ENCODE measurements around the gene ADARB1. TPM values are rescaled to one million over a fixed set of nuclear protein-coding genes. Genes with fewer than 3 reads are reported as not detected.

ADARB1 gene
- polyA plus RNA-seq, 3 donors from 2014 or later: 3.0 to 4.5 (median 3.4) TPM

DNA sequence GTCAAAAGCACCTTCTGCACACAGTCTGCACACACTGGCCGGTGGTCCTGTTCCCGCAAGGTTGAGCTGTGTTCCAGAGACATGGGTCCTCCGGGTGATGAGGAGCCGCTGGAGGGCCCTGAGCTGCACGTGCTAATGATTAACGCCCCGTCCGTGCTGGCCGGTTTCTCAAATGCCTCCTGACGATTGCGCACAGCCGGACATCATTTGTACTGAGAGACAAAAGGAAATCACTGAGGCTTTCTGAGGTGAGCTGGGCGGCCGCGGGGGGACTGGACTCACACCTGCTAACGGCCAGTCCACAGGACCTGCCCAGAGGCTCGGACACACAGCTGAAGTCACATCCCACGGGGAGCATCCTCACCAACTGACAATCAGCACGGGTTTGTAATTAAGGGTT is 184.1 kb downstream of the ADARB1 start:
- H3K27me3 Mint-ChIP-seq (ENCODE audit: low read depth in 3 of 3): peaks cover 9 to 11% (median 10%) of the 10 kb centered on the region in 3 donors
- peaks cover 0 to 4% (median 2%) of the 10 kb centered on the region in 3 donors for H3K36me3 Mint-ChIP-seq
- no peaks in the 10 kb centered on the region for H3K9me3 Mint-ChIP-seq
- DNase-seq: no peak
- H3K4me3 Mint-ChIP-seq: peak overlapping the region in 1 of 5 donors; percentile 9
- H3K27ac Mint-ChIP-seq: no peak overlapping the region
- H3K4me1 Mint-ChIP-seq: peaks cover 21 to 32% of the 10 kb centered on the region in 2 donors

DNA sequence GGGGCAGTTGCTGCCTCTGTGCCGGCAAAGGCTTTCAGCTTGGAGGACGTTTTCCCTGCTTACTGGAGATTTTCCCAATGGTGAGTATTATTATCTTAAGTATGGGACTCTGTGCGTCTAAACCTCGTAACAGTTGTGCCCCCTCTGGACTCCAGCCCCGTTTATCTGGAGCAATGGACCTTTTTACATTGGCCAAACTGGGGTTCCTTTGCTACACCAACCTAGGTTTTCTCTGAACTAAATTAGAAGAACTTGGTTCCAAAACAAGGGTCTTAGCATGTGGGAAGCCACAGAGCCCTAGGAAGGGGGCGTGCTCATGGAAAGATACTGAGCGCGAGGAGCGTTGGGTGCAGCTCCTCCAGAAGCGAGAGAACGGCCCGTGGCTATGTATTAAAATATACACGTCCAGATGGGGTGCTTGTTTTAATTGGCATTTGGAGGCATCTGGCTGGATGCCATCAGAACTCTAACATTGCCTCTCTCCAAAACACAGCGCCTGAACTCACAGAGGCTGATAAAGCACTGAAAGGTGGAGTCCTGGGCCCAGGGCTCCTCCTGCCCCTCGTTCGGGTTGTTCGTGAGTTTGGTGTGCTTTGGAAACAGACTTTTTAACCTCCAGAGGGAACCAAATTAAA is 184.9 kb downstream of the ADARB1 start:
- Mint-ChIP-seq H3K27ac (no peak overlapping the region), H3K4me1 (peaks cover 25 to 40% of the 10 kb centered on the region in 2 donors), H3K27me3 (ENCODE audit: low read depth in 3 of 3) (peaks cover 9 to 10% (median 9%) of the 10 kb centered on the region in 3 donors), H3K36me3 (peaks cover 0 to 10% (median 7%) of the 10 kb centered on the region in 3 donors), H3K4me3 (no peak overlapping the region), H3K9me3 (no peaks in the 10 kb centered on the region)
- DNase-seq: no peak

DNA sequence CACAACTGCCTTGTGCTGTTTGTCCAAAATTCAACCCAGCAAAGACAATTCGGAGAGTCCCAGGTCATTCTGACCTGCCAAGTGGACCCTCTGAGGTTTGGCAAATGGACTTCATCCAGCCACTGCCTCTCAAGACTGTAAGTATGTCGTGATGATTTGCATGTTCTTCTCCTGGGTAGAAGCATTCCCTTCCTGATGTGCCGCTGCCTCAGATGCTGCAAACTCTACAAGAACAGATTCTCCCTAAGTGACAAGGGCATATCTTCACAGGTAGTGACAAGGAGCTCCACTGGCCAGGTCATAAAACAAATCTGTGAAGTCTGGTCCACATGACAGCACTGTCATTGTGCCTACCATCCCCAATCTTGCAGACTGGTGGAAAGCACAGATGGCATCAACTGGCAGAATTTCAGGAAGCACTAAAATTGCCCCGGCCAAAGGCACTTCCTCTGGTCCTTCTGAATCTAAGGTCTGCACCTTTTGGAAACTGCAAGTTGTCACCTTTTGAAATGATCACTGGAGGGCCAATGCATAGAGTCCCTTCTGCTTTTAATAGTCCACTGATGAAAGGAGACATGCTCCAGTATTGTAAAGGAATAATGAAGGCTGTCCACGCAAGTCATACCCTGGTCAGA is 185.9 kb downstream of the ADARB1 start:
- H3K27ac Mint-ChIP-seq: no peak overlapping the region
- H3K4me3 Mint-ChIP-seq: no peak overlapping the region
- DNase-seq: no peak
- peaks cover 0 to 10% (median 7%) of the 10 kb centered on the region in 3 donors for H3K36me3 Mint-ChIP-seq
- peaks cover 28 to 36% of the 10 kb centered on the region in 2 donors for H3K4me1 Mint-ChIP-seq
- no peaks in the 10 kb centered on the region for H3K9me3 Mint-ChIP-seq
- peaks cover 2 to 9% (median 6%) of the 10 kb centered on the region in 3 donors for H3K27me3 Mint-ChIP-seq (ENCODE audit: low read depth in 3 of 3)

DNA sequence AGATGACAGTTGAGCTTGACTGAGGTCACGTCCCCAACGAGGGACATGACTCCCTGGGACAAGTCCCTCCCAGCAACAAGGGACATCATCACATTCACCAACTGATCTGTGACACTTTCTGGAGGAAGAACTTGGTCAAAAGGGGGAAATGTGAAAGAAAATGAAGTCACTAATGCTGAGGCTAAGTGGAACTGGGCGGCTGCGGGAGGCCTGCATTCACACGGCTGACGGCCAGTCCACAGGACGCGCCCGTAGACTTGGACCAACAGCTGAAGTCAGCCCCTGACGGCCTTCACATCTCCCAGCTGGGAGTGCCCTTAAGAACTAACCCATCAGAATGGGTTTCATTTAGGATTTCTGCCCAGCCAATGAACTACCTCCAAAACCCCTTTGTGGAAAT is 186.7 kb downstream of the ADARB1 start:
- DNase-seq: no peak
- Mint-ChIP-seq H3K9me3 (no peaks in the 10 kb centered on the region), H3K4me1 (peaks cover 31 to 38% of the 10 kb centered on the region in 2 donors), H3K27ac (no peak overlapping the region), H3K4me3 (no peak overlapping the region), H3K36me3 (peaks cover 0 to 10% (median 7%) of the 10 kb centered on the region in 3 donors), H3K27me3 (ENCODE audit: low read depth in 3 of 3) (peaks cover 2 to 9% (median 6%) of the 10 kb centered on the region in 3 donors)

DNA sequence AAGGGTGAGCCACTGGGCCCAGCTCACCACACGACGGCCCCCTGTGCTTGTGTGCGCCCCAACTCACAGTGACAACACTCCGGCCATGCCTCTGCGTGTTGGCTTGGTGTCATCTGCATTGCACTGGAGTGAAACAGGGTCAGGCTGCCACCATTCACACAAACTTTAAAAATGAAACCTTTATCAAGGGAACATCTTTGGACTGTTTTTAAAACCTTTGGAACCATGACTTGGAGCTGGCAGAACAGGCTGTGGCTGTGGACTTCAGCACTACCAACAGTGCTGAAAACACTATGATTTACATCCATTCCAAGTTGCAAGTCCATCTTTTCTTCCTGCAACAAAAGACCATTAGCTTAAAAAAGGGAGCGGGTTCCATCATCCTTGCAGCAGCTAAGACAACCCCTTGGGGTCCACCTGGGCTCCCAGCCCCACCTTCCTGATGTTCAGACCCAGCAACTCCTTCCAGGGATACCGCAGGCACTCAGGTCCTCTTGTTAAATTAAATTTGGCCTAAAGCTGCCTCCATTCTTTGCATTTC is 187.7 kb downstream of the ADARB1 start:
- peaks cover 37 to 41% of the 10 kb centered on the region in 2 donors for H3K4me1 Mint-ChIP-seq
- H3K27me3 Mint-ChIP-seq (ENCODE audit: low read depth in 3 of 3): peaks cover 5 to 13% (median 8%) of the 10 kb centered on the region in 3 donors
- no peak for DNase-seq
- no peak overlapping the region for H3K4me3 Mint-ChIP-seq
- peaks cover 7 to 14% (median 10%) of the 10 kb centered on the region in 3 donors for H3K36me3 Mint-ChIP-seq
- H3K27ac Mint-ChIP-seq: peak overlapping the region in 2 of 6 donors; percentile 27 to 59
- no peaks in the 10 kb centered on the region for H3K9me3 Mint-ChIP-seq

DNA sequence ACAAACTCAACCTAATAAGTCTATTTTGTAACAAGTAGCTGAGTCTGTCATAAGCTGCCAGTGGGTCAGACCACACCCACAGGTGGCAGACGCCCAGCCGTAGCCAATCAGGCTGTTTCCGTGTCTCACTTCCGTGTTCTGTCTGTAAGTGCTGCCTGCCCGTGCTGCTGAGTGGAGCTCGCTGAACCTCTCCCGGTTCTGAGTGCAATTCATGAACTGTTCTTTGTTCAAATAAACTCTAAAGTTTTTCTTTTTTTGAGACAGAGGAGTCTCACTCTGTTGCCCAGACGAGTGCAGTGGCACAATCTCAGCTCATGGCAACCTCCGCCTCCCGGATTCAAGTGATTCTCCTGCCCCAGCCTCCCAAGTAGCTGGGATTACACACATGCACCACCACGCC is 188.2 kb downstream of the ADARB1 start:
- DNase-seq: no peak
- no peak overlapping the region for H3K4me3 Mint-ChIP-seq
- H3K9me3 Mint-ChIP-seq: no peaks in the 10 kb centered on the region
- peak overlapping the region in 2 of 6 donors; percentile 27 to 59 for H3K27ac Mint-ChIP-seq
- H3K27me3 Mint-ChIP-seq (ENCODE audit: low read depth in 3 of 3): peaks cover 5 to 13% (median 8%) of the 10 kb centered on the region in 3 donors
- peaks cover 12 to 19% (median 12%) of the 10 kb centered on the region in 3 donors for H3K36me3 Mint-ChIP-seq
- peaks cover 39 to 41% of the 10 kb centered on the region in 2 donors for H3K4me1 Mint-ChIP-seq

DNA sequence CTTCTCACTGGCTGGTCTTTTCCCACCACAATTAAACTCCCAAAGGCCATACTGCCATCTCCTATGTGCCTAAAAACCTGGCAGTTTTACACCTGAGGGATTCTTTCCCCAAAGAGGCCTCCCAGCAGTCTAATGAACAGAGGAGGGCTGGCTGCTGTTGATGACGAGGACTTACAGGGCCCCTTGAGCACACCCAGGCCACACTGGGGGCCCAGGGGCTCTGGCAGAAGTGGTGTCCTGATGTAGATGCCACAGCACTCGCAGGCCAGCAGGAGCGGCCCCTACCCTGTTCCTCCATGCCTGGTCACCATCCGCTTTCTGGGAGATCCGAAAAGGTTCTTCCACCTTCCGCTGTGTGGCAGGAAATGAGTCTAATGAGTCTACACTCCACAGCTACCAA is 189.2 kb downstream of the ADARB1 start:
- peaks cover 39 to 44% of the 10 kb centered on the region in 2 donors for H3K4me1 Mint-ChIP-seq
- no peak overlapping the region for H3K4me3 Mint-ChIP-seq
- no peak for DNase-seq
- peak overlapping the region in 3 of 6 donors; percentile 38 to 45 (median 38) for H3K27ac Mint-ChIP-seq
- peaks cover 13 to 21% (median 14%) of the 10 kb centered on the region in 3 donors for H3K36me3 Mint-ChIP-seq
- H3K9me3 Mint-ChIP-seq: no peaks in the 10 kb centered on the region
- peaks cover 5 to 11% (median 6%) of the 10 kb centered on the region in 3 donors for H3K27me3 Mint-ChIP-seq (ENCODE audit: low read depth in 3 of 3)

DNA sequence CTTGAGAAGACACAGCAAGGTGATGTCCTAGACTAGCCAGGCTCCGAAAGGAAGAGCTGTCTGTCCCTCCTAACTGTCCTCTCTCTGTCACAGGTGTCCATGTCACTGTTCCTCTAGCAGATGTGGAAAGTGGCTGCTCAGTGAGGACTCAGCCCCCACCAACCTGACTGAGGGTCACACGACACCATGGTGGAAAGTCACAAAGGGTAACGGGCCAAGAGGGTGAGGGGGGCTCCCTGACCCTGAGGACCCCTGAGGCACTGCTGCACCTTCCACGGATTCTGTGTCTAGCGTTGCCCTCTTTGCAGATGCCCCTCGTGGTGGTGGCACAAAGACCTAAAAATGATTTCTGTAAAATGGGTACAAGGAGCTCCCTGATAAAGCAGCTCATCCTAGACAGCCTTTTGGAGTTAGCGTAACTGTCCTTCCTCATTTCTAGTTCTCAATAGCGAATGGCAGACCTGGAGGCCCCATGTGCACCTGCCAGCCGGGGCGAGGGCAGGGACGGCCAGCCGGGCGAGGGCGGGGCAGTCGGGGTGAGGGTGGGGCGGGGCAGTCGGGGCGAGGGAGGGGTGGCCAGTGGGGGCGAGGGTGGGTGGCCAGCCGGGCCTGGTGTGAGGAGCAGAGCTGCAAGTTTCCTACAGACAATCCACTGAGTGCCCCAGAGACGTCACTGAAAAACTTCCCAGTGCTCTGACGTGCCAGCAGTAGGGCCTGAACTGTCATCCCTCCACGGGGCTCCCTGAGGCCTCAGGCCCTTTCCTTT is 189.9 kb downstream of the ADARB1 start:
- Mint-ChIP-seq H3K9me3 (no peaks in the 10 kb centered on the region), H3K36me3 (peaks cover 13 to 21% (median 14%) of the 10 kb centered on the region in 3 donors), H3K4me3 (peak overlapping the region in 1 of 5 donors; percentile 36), H3K4me1 (peaks cover 38 to 44% of the 10 kb centered on the region in 2 donors), H3K27me3 (ENCODE audit: low read depth in 3 of 3) (peaks cover 5 to 8% (median 6%) of the 10 kb centered on the region in 3 donors), H3K27ac (peak overlapping the region in 5 of 6 donors; percentile 16 to 45 (median 38))
- no peak for DNase-seq

DNA sequence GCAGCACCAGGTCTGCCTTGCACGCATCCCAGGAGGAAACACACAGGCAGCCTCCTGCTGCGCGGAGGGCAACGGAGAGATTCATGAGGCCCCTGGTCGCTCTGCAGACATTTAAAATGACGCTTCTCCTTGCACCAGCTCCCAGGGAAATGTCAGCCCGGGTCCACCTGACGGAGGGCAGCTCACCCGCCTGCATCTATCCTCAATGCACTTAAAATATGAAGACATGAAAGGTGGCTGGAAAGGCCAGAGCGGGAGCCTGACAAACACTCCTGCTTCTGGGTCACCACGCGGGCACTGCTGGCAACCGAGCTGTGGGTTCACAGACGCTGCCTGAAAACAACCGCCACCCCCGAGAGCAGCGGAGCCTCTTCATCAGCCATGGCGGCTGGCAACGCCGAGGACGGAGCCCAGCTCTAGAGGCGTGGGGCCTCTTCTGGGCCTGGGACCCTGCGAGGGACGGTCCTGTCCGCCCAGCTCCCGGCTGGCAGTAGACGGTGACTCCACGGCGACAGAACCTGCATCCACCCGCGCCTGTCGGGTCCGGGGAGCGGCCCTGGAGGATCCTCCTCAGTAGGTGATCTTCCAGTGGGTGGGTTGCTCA is 190.6 kb downstream of the ADARB1 start:
- peak overlapping the region in 2 of 6 donors; percentile 40 to 94 for H3K27ac Mint-ChIP-seq
- H3K4me1 Mint-ChIP-seq: peaks cover 38 to 44% of the 10 kb centered on the region in 2 donors
- peaks cover 5 to 7% (median 6%) of the 10 kb centered on the region in 3 donors for H3K27me3 Mint-ChIP-seq (ENCODE audit: low read depth in 3 of 3)
- peak overlapping the region in 3 of 5 donors; percentile 7 to 67 (median 36) for H3K4me3 Mint-ChIP-seq
- DNase-seq: no peak
- no peaks in the 10 kb centered on the region for H3K9me3 Mint-ChIP-seq
- peaks cover 14 to 27% (median 18%) of the 10 kb centered on the region in 3 donors for H3K36me3 Mint-ChIP-seq

DNA sequence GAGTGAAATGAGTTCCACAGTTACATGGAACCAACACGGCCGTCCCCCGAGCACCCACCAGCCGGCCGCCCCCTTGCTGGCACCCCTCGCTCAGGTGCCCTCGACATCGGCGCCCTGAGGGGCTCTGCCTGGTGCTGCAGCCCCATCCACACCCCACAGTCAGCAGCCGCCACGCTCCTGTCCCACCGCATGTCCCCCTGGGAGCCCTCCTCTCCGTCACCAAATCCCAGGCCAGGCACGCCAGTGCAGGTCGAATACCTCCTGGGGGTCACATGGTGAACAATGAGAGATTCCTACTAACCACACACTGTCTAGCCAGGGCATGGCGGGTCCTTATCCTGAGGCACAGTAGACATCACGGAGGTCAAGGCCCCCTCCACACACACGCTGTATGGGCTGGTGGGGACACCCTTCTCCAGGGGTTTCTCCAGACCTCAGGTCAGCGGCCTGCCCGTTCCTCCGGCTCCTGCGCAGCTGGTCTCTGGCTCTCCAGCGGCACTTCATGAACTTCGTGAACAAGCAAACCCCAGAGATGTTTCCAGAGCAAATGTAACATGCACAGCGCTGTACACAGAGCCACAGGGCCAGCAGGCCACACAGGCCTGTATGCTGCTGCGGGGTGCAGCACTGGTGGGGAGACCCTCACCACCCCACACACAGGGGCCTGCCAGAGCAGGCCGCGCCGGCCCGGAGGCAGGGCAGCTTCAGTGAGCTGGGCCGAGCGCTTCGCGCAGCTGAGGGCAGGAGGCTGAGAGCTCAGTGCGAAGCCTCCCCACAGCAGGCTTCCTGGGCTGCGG is 191.5 kb downstream of the ADARB1 start:
- H3K36me3 Mint-ChIP-seq: peaks cover 14 to 27% (median 18%) of the 10 kb centered on the region in 3 donors

DNA sequence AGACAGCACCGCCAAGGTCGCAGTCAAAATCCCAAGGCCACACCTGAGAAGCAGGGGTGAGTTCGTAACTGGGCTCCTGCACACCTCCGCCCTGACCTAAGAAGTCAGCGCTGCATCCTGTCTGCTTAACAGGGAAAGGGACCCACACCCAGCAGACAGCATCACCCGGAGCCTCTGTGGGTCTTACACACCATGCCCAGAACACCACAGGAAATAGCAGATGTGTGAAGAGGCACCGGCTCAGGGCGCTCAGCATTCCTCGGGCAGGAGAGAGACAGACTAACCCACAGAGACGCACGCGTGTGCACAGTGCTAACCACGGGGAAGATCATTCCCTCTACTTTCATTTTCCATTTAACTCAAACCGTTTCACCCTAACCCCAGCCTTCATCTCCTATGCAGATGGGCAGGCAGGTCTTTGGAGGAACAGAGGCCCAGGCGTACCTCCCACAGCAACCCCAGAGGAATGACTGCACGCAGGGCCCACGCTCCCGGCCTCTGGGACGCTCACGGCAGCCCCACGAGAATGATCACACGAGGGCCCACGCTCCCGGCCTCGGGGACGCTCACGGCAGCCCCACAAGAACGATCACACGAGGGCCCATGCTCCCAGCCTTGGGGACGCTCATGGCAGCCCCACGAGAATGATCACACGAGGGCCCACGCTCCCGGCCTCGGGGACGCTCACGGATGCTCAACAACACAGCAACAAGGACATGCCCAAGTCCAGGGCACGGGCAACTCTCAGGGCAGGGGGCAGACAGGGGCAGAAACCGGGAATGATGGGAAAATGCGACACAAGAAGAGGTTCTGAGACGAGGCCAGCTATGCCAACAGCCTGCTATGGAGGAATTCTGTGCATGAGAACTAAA is 192.4 kb downstream of the ADARB1 start:
- Mint-ChIP-seq H3K4me3 (peak overlapping the region; percentile 46 to 69 (median 67)), H3K9me3 (peaks cover 0 to 5% (median 0%) of the 10 kb centered on the region in 6 donors), H3K27me3 (ENCODE audit: low read depth in 3 of 3) (peaks cover 4 to 7% (median 5%) of the 10 kb centered on the region in 3 donors), H3K4me1 (peaks cover 38 to 44% of the 10 kb centered on the region in 2 donors), H3K27ac (peak overlapping the region; percentile 83 to 94 (median 84)), H3K36me3 (peaks cover 14 to 27% (median 18%) of the 10 kb centered on the region in 3 donors)
- DNase-seq: peak; percentile 88 to 91 (median 89)

More for the DNA sequence above, 191.5 kb downstream of the ADARB1 start:
- H3K4me3 Mint-ChIP-seq: peak overlapping the region; percentile 46 to 69 (median 67)
- DNase-seq: no peak
- peaks cover 5 to 7% (median 6%) of the 10 kb centered on the region in 3 donors for H3K27me3 Mint-ChIP-seq (ENCODE audit: low read depth in 3 of 3)
- peaks cover 0 to 5% (median 0%) of the 10 kb centered on the region in 6 donors for H3K9me3 Mint-ChIP-seq
- peaks cover 38 to 44% of the 10 kb centered on the region in 2 donors for H3K4me1 Mint-ChIP-seq
- peak overlapping the region; percentile 83 to 94 (median 84) for H3K27ac Mint-ChIP-seq

Measured in immature natural killer cell (primary cell).